ENCODE data around the gene PPP2R5C.

The PPP2R5C gene

GRCh38 chr14:101887219-101887618 is 125.7 kb downstream of the PPP2R5C start:
- no peak for DNase-seq (ENCODE audit: low read depth)

GRCh38 chr14:101888182-101888581 is 126.7 kb downstream of the PPP2R5C start:
- DNase-seq (ENCODE audit: low read depth), result no peak

- no peak for DNase-seq (ENCODE audit: low read depth)
Observed at GRCh38 chr14:101889366-101889765, 127.9 kb downstream of the PPP2R5C start.

- DNase-seq (ENCODE audit: low read depth), result no peak
Observed at GRCh38 chr14:101889898-101890297, 128.4 kb downstream of the PPP2R5C start.

- no peak for DNase-seq (ENCODE audit: low read depth)
Observed at GRCh38 chr14:101891471-101891870, 130.0 kb downstream of the PPP2R5C start.

- DNase-seq (ENCODE audit: low read depth), result no peak
Observed at GRCh38 chr14:101893759-101894158, 132.2 kb downstream of the PPP2R5C start.

- DNase-seq (ENCODE audit: low read depth), result no peak
Observed at GRCh38 chr14:101894365-101895081, 133.0 kb downstream of the PPP2R5C start.

GRCh38 chr14:101895256-101895655 is 133.7 kb downstream of the PPP2R5C start:
- no peak for DNase-seq (ENCODE audit: low read depth)

- no peak for DNase-seq (ENCODE audit: low read depth)
Observed at GRCh38 chr14:101897326-101897725, 135.8 kb downstream of the PPP2R5C start.

GRCh38 chr14:101898416-101898815 is 136.9 kb downstream of the PPP2R5C start:
- no peak for DNase-seq (ENCODE audit: low read depth)

GRCh38 chr14:101899263-101899662 is 137.8 kb downstream of the PPP2R5C start:
- no peak for DNase-seq (ENCODE audit: low read depth)

- DNase-seq (ENCODE audit: low read depth), result no peak
Observed at GRCh38 chr14:101900253-101900652, 138.7 kb downstream of the PPP2R5C start.

- no peak for DNase-seq (ENCODE audit: low read depth)
Observed at GRCh38 chr14:101903111-101903561, 141.6 kb downstream of the PPP2R5C start.

GRCh38 chr14:101905614-101906013 is 144.1 kb downstream of the PPP2R5C start:
- no peak for DNase-seq (ENCODE audit: low read depth)

GRCh38 chr14:101906645-101907044 is 145.1 kb downstream of the PPP2R5C start:
- DNase-seq (ENCODE audit: low read depth), result no peak

GRCh38 chr14:101907619-101908018 is 146.1 kb downstream of the PPP2R5C start:
- no peak for DNase-seq (ENCODE audit: low read depth)

GRCh38 chr14:101908795-101909194 is 147.3 kb downstream of the PPP2R5C start:
- no peak for DNase-seq (ENCODE audit: low read depth)

GRCh38 chr14:101909371-101910096 is 148.0 kb downstream of the PPP2R5C start:
- DNase-seq (ENCODE audit: low read depth), result no peak

- no peak for DNase-seq (ENCODE audit: low read depth)
Observed at GRCh38 chr14:101912841-101913240, 151.3 kb downstream of the PPP2R5C start.

GRCh38 chr14:101914083-101914482 is 152.6 kb downstream of the PPP2R5C start:
- no peak for DNase-seq (ENCODE audit: low read depth)

GRCh38 chr14:101915871-101916815 is 154.6 kb downstream of the PPP2R5C start:
- DNase-seq (ENCODE audit: low read depth), result no peak

- DNase-seq (ENCODE audit: low read depth), result no peak
Observed at GRCh38 chr14:101916816-101917412, 155.4 kb downstream of the PPP2R5C start.

All from activated gamma-delta T cell treated with anti-CD3 and anti-CD28 coated beads, Interleukin-2, amount 50 U/mL, for 16 hours (primary cell).